OCI-LY7 (cell line): ENCODE data around the gene SETDB1. TPM values are rescaled to one million over a fixed set of nuclear protein-coding genes. Genes with fewer than 3 reads are reported as not detected.

Experiments
- BruUV-seq: library from RNA; stranded (reverse); fragments of 400-500 nt; replicated peaks from 2 replicates; lab custom pipeline; 2021; lab: Mats Ljungman, UMichigan
- CTCF ChIA-PET: fragments of 300-600 bp; sonication (Branson Sonifier 250); formaldehyde crosslinking; loops from one replicate; lab custom pipeline; 2022; ENCODE audit warnings: antibody characterized with exemption; ENCODE audit not compliant: unreplicated experiment; lab: Charles Lee
- POLR2A ChIA-PET: fragments of 300-600 bp; sonication (Branson Sonifier 250); formaldehyde crosslinking; loops from one replicate; lab custom pipeline; 2022; ENCODE audit warnings: antibody characterized with exemption; lab: Charles Lee
- DNase-seq: peaks from one replicate; pipeline ENCODE4 v3.0.0-alpha.2; 2015; ENCODE audit warnings: low spot score
- H2AFZ ChIP-seq: fragments of 200-600 bp; sonication (generic), shearing (Covaris generic); 2 replicates; pipeline ENCODE4 v1.6.1; 2014; ENCODE audit warnings: mild to moderate bottlenecking, antibody characterized with exemption, low read length, moderate library complexity
- H3K27ac ChIP-seq: fragments of 200-600 bp; sonication (generic); 2 replicates; pipeline ENCODE4 v1.5.1; 2014; ENCODE audit warnings: mixed run types, low read depth, mild to moderate bottlenecking, moderate library complexity, low read length, inconsistent platforms; ENCODE audit not compliant: poor library complexity, severe bottlenecking
- H3K36me3 ChIP-seq: fragments of 200-600 bp; sonication (generic); 2 replicates; pipeline ENCODE4 v1.6.1; 2014; ENCODE audit warnings: mild to moderate bottlenecking, antibody characterized with exemption, low read length, moderate library complexity, mixed read lengths; ENCODE audit not compliant: insufficient read depth
- H3K4me1 ChIP-seq: fragments of 200-600 bp; sonication (generic); 2 replicates; pipeline ENCODE4 v1.5.1; 2014; ENCODE audit warnings: mild to moderate bottlenecking, low read length; ENCODE audit not compliant: insufficient read depth, poor library complexity, severe bottlenecking
- H3K4me2 ChIP-seq: fragments of 200-600 bp; sonication (generic); 2 replicates; pipeline ENCODE4 v1.6.1; 2014; ENCODE audit warnings: mild to moderate bottlenecking, low read length
- H3K4me3 ChIP-seq: fragments of 200-600 bp; sonication (generic); 2 replicates; pipeline ENCODE4 v1.5.1; 2014; ENCODE audit warnings: mild to moderate bottlenecking, low read depth, low read length; ENCODE audit not compliant: poor library complexity, severe bottlenecking
- H3K79me2 ChIP-seq: fragments of 200-600 bp; sonication (generic); 2 replicates; pipeline ENCODE4 v1.6.1; 2016; ENCODE audit warnings: low read depth, mild to moderate bottlenecking, low read length, moderate library complexity, mixed read lengths; ENCODE audit not compliant: insufficient read depth
- H3K9me2 ChIP-seq: fragments of 200-600 bp; sonication (generic); 2 replicates; pipeline ENCODE4 v1.6.1; 2016; ENCODE audit warnings: mild to moderate bottlenecking, low read length, mixed read lengths; ENCODE audit not compliant: insufficient read depth
- H3K9me3 ChIP-seq: fragments of 200-600 bp; sonication (generic); 2 replicates; pipeline ENCODE4 v1.6.1; 2014; ENCODE audit warnings: mild to moderate bottlenecking, mixed run types, low read length, mixed read lengths
- H4K20me1 ChIP-seq: fragments of 200-600 bp; sonication (generic); 2 replicates; pipeline ENCODE4 v1.6.1; 2014; ENCODE audit warnings: mild to moderate bottlenecking, antibody characterized with exemption, low read length, moderate library complexity, mixed read lengths; ENCODE audit not compliant: insufficient read depth
- CTCF ChIP-seq: fragments of 200-600 bp; sonication (generic); conservative IDR thresholded peaks from 2 replicates; pipeline ENCODE4 v1.5.1; 2014; ENCODE audit warnings: mild to moderate bottlenecking, antibody characterized with exemption, low read length, moderate library complexity, mixed read lengths
- EZH2phosphoT487 ChIP-seq: fragments of 200-600 bp; sonication (generic); IDR thresholded peaks from 2 replicates; pipeline ENCODE4 v1.6.1; 2018; ENCODE audit warnings: low read depth, borderline replicate concordance, mild to moderate bottlenecking, mixed run types, antibody characterized with exemption, low read length, moderate library complexity, mixed read lengths
- intact Hi-C: fragments of 100-400 bp; cut with micrococcal nuclease; formaldehyde crosslinking; loops from one replicate; pipeline ENCODE4 v1.10.0; 2022; ENCODE audit not compliant: unreplicated experiment
- total RNA-seq, 2 experiments: library from RNA; depleted of rRNA in 1 of 2; stranded (reverse); fragments of >200 nt in 1 of 2; shearing (Covaris generic) in 1 of 2; gene quantifications; 2 replicates each; pipeline ENCODE4 v1.2.3, GENCODE V29; 2014 to 2022

SETDB1 gene
- total RNA-seq, 2 experiments from 2014 or later: 66.8 to 81.1 TPM

DNA sequence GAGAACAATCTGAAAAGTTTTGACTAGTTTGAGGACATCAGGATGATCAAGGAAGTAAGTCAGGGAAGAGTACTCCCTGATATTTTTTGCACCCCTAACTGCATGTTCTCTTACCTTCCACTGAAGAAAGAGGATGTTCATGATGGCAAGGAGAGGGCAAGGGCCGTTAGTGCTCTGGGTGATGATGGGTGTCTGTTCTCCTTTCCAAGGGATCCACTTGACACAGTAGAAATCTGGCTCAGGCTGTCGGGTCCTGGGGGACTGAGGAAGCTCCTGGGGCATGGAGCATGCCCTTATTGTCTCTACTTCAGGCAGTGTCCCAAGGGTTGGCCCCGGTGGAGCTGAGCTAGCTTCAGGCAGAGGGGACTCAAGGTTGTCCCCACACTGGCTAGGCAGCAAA lies 75.9 kb downstream of the SETDB1 start:
- Histone ChIP-seq H3K4me2 (no peak overlapping the region), H3K79me2 (no peaks in the 10 kb centered on the region)

DNA sequence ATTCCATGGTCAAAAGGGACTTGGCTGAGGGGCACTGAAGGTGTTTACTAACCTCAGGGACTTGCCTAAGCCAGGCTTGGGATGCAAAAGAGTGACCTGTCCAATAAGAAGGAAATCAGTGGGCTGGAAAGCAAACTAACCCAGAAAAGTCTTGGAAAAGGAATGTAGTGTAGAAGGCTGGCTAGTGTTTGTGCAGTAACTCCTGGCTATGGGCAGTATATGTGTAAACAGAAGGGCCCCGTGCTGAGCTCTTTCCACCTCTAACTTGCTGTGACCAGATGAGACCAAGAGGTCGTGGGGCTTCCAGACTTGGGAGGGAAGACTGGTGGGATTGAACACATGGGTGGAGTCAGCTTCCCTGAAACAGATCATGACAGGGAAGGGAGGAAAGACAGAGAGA lies 76.4 kb downstream of the SETDB1 start:
- H3K27ac ChIP-seq: no peak overlapping the region
- CTCF ChIA-PET: interaction anchor here (1.4 kb wide), 1 partner anchor 187 kb away, joined by 3 read pairs; the partner anchor contains the start of gene VPS72

More for the DNA sequence above, 75.9 kb downstream of the SETDB1 start:
- no peaks in the 10 kb centered on the region for H3K9me2 ChIP-seq
- CTCF ChIA-PET: no interaction called here
- DNase-seq: no peak
- peaks cover 42% of the 10 kb centered on the region for H3K4me1 ChIP-seq
- H3K27ac ChIP-seq: no peak overlapping the region
- intact Hi-C loops: no loop called here
- POLR2A ChIA-PET: no interaction called here
- BruUV-seq: no TSS peak
- no peaks in the 10 kb centered on the region for H3K9me3 ChIP-seq
- no peak overlapping the region for H3K4me3 ChIP-seq
- TF ChIP-seq CTCF: no peak
- TF ChIP-seq EZH2phosphoT487: no peak
- no peaks in the 10 kb centered on the region for H3K36me3 ChIP-seq
- no peaks in the 10 kb centered on the region for H4K20me1 ChIP-seq
- H2AFZ ChIP-seq: no peak overlapping the region

More for the DNA sequence above, 76.4 kb downstream of the SETDB1 start:
- no peak for DNase-seq
- intact Hi-C loops: no loop called here
- no peak overlapping the region for H3K4me3 ChIP-seq
- no peaks in the 10 kb centered on the region for H3K9me3 ChIP-seq
- H3K4me2 ChIP-seq: peak overlapping the region; percentile 46
- no peak overlapping the region for H2AFZ ChIP-seq
- H3K9me2 ChIP-seq: no peaks in the 10 kb centered on the region
- POLR2A ChIA-PET: no interaction called here
- peaks cover 48% of the 10 kb centered on the region for H3K4me1 ChIP-seq
- no peaks in the 10 kb centered on the region for H3K79me2 ChIP-seq
- no peaks in the 10 kb centered on the region for H3K36me3 ChIP-seq
- no TSS peak for BruUV-seq
- TF ChIP-seq CTCF (no peak), EZH2phosphoT487 (no peak)
- no peaks in the 10 kb centered on the region for H4K20me1 ChIP-seq
